ENCODE results near the gene TMEM144.

TMEM144 gene

GRCh38 chr4:158209825-158210807 lies at the start of gene TMEM144:
TSS of gene TMEM144 (plus strand) at chr4:158210486. CDS start at chr4:158212668, 2,182 bp downstream.
- no peak for TF ChIP-seq CTCF (IDR thresholded peaks at IDR 0.05; ENCODE audit: low read depth, low read length)
- peak; percentile 91 for DNase-seq (ENCODE audit: low read depth in 2 of 2)
- H3K4me3 ChIP-seq (replicated peaks in 1 of 2; ENCODE audit: low read depth in 2 of 2, low read length in 2 of 2): peak within 1 kb of the TSS; percentile 28 to 49

- TF ChIP-seq CTCF (IDR thresholded peaks at IDR 0.05; ENCODE audit: low read depth, low read length): no peak
- DNase-seq (ENCODE audit: low read depth in 2 of 2): peak; percentile 91 to 96
- H3K4me3 ChIP-seq (replicated peaks in 1 of 2; ENCODE audit: low read depth in 2 of 2, low read length in 2 of 2): no peak overlapping the region
These were observed 48.5 kb upstream of the TMEM144 start for GRCh38 chr4:158161551-158162354.

DNA sequence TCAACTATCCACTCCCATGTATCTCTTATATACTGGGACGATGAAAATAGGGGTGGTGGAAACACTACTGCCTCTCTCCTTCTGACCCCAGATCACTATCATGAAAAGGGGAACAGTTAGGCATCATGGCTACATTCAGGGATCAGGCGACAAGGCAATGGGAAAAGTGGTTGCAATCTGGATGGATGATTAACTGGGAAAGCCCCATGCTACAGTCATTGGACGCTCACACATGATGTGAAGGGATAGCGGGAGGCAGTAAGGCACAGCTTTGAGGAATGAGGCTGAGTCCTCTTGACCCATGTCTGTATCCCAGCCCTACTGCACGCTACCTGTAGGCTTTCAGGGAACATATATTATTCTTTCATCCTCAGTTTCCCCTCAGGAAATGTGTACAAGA lies 47.7 kb upstream of the TMEM144 start:
- DNase-seq (ENCODE audit: low read depth in 2 of 2): peak in 1 of 2 donors; percentile 55
- no peak overlapping the region for H3K4me3 ChIP-seq (replicated peaks in 1 of 2; ENCODE audit: low read depth in 2 of 2, low read length in 2 of 2)
- TF ChIP-seq CTCF (IDR thresholded peaks at IDR 0.05; ENCODE audit: low read depth, low read length): no peak

GRCh38 chr4:158163941-158164767 lies 46.1 kb upstream of the TMEM144 start:
- no peak overlapping the region for H3K4me3 ChIP-seq (replicated peaks in 1 of 2; ENCODE audit: low read depth in 2 of 2, low read length in 2 of 2)
- peak in 1 of 2 donors; percentile 19 for DNase-seq (ENCODE audit: low read depth in 2 of 2)
- no peak for TF ChIP-seq CTCF (IDR thresholded peaks at IDR 0.05; ENCODE audit: low read depth, low read length)

DNA sequence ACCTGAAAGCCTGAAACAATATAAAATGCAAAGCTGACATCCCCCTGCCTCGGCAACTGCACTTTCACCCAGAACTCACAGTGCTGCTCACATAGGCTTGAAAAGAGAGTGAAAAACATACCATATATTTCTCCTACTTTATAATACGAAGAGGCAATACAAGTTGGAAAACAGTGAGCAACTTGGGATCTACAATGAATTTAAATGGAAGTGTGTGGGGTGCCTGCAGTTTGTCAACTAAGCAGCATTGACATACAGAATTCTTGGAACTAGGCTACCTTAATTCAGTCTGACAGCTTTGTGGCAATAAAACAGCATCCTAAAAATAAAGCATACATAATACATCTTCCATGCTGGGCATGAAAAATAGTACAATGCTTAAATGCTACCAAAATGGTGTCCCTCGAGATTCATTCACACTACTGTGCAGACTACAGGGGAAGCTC lies 45.5 kb upstream of the TMEM144 start:
- no peak overlapping the region for H3K4me3 ChIP-seq (replicated peaks in 1 of 2; ENCODE audit: low read depth in 2 of 2, low read length in 2 of 2)

More for the DNA sequence above, 45.5 kb upstream of the TMEM144 start:
- no peak for TF ChIP-seq CTCF (IDR thresholded peaks at IDR 0.05; ENCODE audit: low read depth, low read length)
- no peak for DNase-seq (ENCODE audit: low read depth in 2 of 2)
